H1 (cell line): ENCODE data around the gene GPR17. TPM values are rescaled to one million over a fixed set of nuclear protein-coding genes. Genes with fewer than 3 reads are reported as not detected.

ENCODE experiments used
- EGR1 ChIP-seq: IDR thresholded peaks from 2 replicates; pipeline ENCODE4 v1.6.1; 2011; ENCODE audit warnings: low read depth, low read length, borderline replicate concordance
- polyA plus RNA-seq, 7 experiments: library from polyadenylated mRNA; depleted of rRNA in 3 of 7; stranded (reverse) in 5 of 7; unstranded in 2 of 7; fragments of >200 nt in 5 of 7; fragments of 200-250 nt in 2 of 7; gene quantifications; 1 replicate in 5 of 7; 2 replicates in 1 of 7; 4 replicates in 1 of 7; pipeline versions ENCODE4 v1.2.1 to v1.2.3, GENCODE V29; 2011 to 2013; ENCODE audit warnings: missing spikeins in 2 of 7, mixed read lengths in 2 of 7
- total RNA-seq: library from RNA; stranded (reverse); fragmentation: NEBNext Ultra II Directional; extraction: Animal tissue kit (Norgen Biotek cat#: 25700); gene quantifications from 2 replicates; pipeline ENCODE4 v1.2.1, GENCODE V29; 2021
- TF ChIP-seq, protein P1 (sequence below): IDR thresholded peaks from 2 replicates; pipeline ENCODE4 v1.6.1; 2011; ENCODE audit warnings: low read depth, mild to moderate bottlenecking, low read length; ENCODE audit not compliant: insufficient read depth

The GPR17 gene
- total and polyA plus RNA-seq, 2 of the 8 experiments (the other 6 are each of a cell fraction or from before 2014, with no cell fraction given): 0.03 TPM; not detected in 1

DNA sequence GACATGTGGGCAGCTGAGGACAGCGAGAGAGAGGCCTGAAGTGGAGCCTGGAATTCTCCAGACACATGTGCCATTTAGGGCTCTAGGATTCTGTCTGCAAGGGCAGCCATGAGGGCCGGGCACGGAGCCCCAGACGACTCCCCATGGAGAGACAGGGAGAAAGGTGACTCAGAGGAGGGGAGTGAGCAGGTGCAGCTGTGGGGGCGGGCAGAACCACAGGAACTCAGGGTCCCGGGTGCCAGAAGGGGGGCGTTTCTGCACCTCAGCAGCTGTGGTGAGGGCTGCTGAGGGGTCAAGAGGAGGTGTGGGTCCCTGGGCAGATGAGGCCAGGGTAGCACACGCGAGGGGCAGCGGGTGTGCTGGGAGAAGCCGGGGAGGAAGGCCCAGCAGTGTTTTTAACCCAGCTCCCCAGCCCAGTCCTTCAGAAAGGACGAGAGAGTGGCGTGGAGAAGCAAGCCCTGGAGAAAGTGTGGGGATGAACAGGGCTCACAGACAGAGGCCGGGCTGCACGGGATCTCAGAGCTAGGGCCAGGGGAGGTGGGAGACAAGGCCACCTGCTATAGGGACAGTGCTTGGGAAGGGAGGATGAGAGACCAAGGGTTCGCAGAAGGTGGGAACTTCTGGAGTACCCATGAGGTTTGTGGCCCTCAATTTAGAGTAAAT is 7.6 kb downstream of the GPR17 start (continued):
- TF ChIP-seq, protein P1, sequence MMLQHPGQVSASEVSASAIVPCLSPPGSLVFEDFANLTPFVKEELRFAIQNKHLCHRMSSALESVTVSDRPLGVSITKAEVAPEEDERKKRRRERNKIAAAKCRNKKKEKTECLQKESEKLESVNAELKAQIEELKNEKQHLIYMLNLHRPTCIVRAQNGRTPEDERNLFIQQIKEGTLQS: no peak
- no peak for TF ChIP-seq EGR1
